Neuron (in vitro differentiated cells): Measurements from ENCODE around the gene DNAJC5G.
"Not testable (repeated sequence)": the region's sequence is repeated elsewhere in the genome, so short reads cannot be mapped to it uniquely, and the experiment has no call there.

Experiments used
- H2AFZ ChIP-seq: one replicate; pipeline ENCODE4 v1.6.1; 2013; ENCODE audit warnings: low read depth, mild to moderate bottlenecking, inconsistent platforms, low read length, moderate library complexity
- H3K27me3 ChIP-seq: one replicate; pipeline ENCODE4 v1.6.1; 2013; ENCODE audit warnings: low read length; ENCODE audit not compliant: insufficient read depth
- H3K36me3 ChIP-seq: one replicate; pipeline ENCODE4 v1.6.1; 2013; ENCODE audit warnings: low read length; ENCODE audit not compliant: insufficient read depth
- H3K4me1 ChIP-seq: one replicate; pipeline ENCODE4 v1.6.1; 2013; ENCODE audit warnings: low read length; ENCODE audit not compliant: insufficient read depth
- H3K4me3 ChIP-seq: 2 replicates; pipeline ENCODE4 v1.5.1; 2013; ENCODE audit warnings: mild to moderate bottlenecking, low read length, moderate library complexity
- H3K9me3 ChIP-seq: one replicate; pipeline ENCODE4 v1.6.1; 2013; ENCODE audit warnings: low read length

DNAJC5G gene

DNA sequence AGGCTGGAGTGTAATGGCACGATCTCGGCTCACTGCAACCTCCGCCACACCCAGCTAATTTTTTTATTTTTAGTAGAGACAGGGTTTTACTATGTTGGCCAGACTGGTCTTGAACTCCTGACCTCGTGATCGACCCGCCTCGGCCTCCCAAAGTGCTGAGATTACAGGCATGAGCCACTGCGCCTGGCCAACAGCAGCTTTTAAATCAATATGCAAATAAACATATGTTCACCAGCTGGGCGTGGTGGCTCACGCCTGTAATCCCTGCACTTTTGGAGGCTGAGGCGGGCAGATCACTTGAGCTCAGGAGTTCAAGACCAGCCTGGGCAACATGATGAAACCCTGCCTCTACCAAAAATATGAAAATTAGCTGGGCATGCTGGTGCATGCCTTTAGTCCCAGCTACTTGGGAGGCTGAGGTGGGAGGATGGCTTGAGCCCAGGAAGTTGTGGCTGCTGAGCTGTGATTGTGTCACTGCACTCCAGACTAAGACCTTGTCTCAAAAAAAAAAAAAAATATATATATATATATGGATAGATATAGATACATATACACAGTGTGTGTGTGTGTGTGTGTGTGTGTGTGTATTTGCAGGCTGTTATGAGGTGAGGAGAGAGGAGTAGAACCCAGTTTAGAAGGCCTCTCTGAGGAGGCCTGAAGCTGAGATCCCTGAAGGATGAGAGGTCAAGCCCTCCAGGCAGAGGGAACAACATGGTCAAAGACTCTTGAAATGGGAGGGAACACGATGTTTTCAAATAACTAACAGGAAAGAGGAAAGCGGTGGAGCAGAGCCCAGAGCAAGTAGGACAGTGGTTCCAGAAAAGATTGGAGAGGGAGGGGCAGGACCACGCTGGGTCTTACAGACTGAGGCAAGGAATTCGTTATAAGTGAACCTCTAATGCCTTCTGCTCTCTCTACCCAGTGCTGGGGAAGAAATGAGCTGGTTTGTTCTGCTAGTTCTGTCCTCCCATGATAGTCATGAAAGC lies 2.4 kb upstream of the DNAJC5G start:
- not testable (repeated sequence) for H3K9me3 ChIP-seq, H3K36me3 ChIP-seq, H3K4me3 ChIP-seq, H3K4me1 ChIP-seq, H2AFZ ChIP-seq
- H3K27me3 ChIP-seq = peaks cover 58% of the 10 kb centered on the region

DNA sequence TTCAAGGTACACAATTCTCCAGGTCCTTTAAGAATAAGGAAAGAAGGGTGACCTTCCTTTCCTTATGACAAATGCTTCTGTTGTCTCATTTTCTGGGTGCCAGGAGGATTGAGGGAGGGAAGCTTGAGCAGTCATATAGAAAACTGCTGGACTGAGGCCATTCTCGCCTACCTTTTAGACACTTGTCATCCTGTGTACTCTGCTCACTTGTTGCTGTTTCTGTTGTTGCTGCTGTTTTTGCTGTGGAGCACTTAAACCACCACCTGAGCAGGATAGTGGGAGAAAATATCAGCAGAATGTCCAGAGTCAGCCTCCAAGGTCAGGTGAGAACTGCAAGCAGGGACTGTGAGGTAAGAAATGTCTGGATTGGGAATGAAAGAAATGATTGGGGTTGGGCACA lies 2.8 kb downstream of the DNAJC5G start:
- Histone ChIP-seq H3K4me3 (no peak overlapping the region), H3K27me3 (peaks cover 50% of the 10 kb centered on the region), H2AFZ (no peak overlapping the region), H3K36me3 (no peaks in the 10 kb centered on the region), H3K9me3 (no peaks in the 10 kb centered on the region), H3K4me1 (peaks cover 2% of the 10 kb centered on the region)

DNA sequence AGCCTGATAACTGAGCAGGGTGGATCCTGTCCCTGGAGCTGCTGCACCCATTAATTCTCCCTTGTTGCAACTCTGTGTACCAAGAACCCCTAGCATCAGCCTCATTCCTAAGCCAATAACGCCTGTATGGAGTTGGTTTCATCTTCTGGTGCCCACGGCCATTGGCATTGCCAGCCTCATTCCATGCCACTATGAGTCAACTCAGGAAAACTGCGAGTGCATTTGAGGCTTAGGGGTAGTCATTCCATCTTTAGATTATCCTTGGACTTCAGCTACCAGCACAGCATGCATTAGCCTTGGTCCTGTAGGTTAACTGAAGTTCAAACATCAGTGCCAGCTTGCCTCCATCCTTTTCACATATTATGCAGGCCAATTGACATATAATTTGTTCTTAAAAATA lies 5.6 kb downstream of the DNAJC5G start:
- Histone ChIP-seq H3K27me3 (peaks cover 59% of the 10 kb centered on the region), H3K9me3 (no peaks in the 10 kb centered on the region), H3K36me3 (no peaks in the 10 kb centered on the region), H3K4me1 (peaks cover 2% of the 10 kb centered on the region), H3K4me3 (no peak overlapping the region), H2AFZ (no peak overlapping the region)

DNA sequence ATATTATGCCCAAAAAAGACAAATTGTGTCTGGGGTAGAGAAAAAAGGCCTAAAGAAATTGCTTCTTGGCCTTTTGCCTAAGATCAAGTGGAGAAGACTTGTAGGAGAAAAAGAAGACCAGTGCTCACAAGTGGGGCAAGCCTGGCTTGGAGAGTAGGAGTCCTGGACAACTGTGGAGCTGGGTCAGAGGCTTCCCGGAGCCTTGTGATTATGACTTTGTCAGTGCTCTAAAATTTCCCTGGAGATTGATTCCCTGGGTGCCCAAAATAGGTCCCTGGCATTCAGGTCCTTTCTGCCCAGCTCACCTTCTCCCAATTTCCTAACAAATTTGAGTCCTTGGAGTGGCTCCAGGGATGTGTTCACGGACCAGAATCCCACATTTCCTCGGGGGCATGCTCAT lies 6.2 kb downstream of the DNAJC5G start:
- H3K9me3 ChIP-seq = no peaks in the 10 kb centered on the region
- H3K36me3 ChIP-seq = no peaks in the 10 kb centered on the region
- peaks cover 61% of the 10 kb centered on the region for H3K27me3 ChIP-seq
- peaks cover 2% of the 10 kb centered on the region for H3K4me1 ChIP-seq
- no peak overlapping the region for H2AFZ ChIP-seq
- H3K4me3 ChIP-seq = no peak overlapping the region

DNA sequence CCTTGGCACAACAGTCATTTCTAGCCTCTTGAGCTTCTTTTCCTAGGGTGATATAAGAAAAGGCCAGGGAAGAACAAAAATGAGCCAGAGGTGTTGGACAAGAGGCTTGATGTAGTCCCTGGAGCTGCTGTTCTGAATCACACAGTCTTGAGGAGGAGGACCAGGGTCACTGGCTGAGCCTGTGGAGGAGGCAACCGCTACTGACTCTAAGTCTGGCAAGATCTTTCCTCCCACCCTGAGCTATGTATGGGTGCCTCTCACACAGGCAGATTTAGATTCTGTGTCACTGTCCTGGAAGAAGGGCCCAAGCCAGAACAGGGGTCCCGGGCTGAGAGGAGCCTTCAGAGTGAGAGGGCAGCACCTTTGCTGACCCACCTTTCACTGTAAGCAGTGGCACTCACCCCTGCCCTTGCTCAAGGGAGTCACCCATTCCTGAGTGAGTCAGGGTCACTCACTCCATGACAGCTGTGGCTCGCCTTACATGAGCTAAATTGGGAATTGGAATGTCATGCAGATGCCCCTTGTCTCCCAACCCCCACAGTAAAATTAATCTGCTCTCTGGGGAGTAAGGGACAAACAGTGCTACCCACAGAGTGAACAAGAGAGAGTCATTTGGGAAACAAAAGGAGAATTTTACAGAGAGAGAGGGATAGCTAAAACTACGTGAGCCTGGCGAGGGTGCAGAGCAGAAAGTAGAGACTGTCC lies 6.8 kb downstream of the DNAJC5G start, which contains the start of gene TRIM54:
Gene TRIM54 (plus strand): TSS at position 575 of the 705 bp plus-strand sequence. CDS start 303 bp downstream, outside the sequence.
- no peak within 1 kb of the TSS for H3K4me3 ChIP-seq
- no peaks in the 10 kb centered on the region for H3K9me3 ChIP-seq
- H3K36me3 ChIP-seq = no peaks in the 10 kb centered on the region
- peaks cover 64% of the 10 kb centered on the region for H3K27me3 ChIP-seq
- no peak within 1 kb of the TSS for H2AFZ ChIP-seq
- peaks cover 2% of the 10 kb centered on the region for H3K4me1 ChIP-seq

DNA sequence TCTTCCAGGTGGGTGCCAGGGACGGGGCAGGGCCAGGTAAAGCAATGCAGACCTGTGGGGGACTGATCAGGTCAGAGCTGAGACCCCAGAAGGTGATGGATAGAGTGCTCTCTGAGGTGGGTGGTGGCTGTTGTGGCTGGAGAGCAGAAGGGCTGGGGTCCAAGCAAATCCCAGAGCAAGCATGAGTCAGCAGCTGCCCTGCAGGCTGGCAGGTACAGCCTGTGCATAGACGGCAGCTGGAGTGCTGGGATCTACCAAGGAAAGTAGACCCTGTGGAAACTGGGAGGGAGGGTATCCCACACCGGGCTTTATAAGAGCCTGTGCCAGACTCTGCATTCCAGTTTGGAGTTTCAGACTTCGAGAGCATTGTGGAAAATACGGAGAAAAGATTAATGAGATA lies 7.7 kb downstream of the DNAJC5G start:
- no peak overlapping the region for H3K4me3 ChIP-seq
- H3K4me1 ChIP-seq = peaks cover 2% of the 10 kb centered on the region
- peaks cover 68% of the 10 kb centered on the region for H3K27me3 ChIP-seq
- no peak overlapping the region for H2AFZ ChIP-seq
- no peaks in the 10 kb centered on the region for H3K36me3 ChIP-seq
- H3K9me3 ChIP-seq = no peaks in the 10 kb centered on the region

DNA sequence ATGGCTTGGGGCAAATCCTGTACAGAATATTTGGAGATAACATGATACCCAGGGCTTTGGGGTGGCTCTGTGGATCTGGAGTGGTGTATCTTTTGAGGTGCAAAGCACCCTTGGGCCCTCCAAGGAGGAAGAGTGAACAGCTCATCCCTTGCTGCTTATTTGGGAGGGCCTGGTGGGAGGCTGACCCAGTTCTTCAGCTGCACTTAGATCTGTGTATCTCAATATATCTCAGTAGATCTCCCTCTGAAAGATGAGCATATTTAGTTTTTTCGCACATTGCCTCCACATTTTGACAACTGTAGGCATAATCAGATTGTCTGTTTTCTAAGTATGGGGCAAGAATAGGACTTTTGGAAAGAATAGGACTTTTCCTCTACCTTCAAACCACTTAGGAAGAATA lies 9.8 kb downstream of the DNAJC5G start:
- Histone ChIP-seq H3K4me1 (peaks cover 2% of the 10 kb centered on the region), H2AFZ (no peak overlapping the region), H3K27me3 (peaks cover 78% of the 10 kb centered on the region), H3K36me3 (no peaks in the 10 kb centered on the region), H3K4me3 (no peak overlapping the region), H3K9me3 (no peaks in the 10 kb centered on the region)

DNA sequence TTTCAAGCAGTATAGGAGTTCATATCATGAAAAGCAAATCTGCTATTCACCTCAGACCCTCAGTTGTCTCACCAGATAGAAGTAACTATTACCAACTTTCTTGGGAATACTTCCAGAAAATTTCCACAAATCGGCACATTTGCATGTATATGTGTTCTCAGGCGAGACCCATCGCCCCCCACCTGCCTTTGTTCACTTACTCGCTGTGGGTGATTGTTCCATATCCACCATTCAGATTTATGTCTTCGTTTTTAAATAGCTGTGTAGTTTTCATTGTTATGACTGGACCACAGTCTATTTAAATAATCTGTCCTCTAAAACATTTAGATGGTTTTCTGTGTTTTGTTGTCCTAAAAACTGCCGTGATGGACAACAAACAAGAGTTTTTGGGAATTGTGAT lies 10.2 kb downstream of the DNAJC5G start:
- Histone ChIP-seq H3K4me3 (no peak overlapping the region), H3K4me1 (peaks cover 2% of the 10 kb centered on the region), H3K27me3 (peaks cover 80% of the 10 kb centered on the region)

DNA sequence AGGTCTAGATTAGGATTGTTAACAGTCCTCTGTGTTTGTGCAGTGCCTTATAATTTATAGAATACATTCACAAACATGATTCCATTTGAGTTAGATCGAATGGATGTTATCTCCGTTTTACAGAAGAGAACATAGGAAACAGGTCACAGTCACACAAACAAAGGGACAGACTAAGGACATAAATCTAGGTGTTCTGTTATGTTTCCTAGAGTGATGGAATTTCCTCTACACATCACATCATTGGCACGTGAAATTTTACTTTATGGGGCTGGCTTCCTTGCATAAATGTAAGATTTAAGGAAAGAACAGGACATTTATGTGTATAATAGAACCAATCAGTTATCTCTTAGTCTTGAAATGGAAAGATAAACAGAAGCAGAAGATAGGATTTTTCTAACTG lies 13.4 kb downstream of the DNAJC5G start:
- H2AFZ ChIP-seq = no peak overlapping the region

More for the DNA sequence above, 10.2 kb downstream of the DNAJC5G start:
- no peaks in the 10 kb centered on the region for H3K9me3 ChIP-seq
- no peaks in the 10 kb centered on the region for H3K36me3 ChIP-seq
- H2AFZ ChIP-seq = no peak overlapping the region

DNA sequence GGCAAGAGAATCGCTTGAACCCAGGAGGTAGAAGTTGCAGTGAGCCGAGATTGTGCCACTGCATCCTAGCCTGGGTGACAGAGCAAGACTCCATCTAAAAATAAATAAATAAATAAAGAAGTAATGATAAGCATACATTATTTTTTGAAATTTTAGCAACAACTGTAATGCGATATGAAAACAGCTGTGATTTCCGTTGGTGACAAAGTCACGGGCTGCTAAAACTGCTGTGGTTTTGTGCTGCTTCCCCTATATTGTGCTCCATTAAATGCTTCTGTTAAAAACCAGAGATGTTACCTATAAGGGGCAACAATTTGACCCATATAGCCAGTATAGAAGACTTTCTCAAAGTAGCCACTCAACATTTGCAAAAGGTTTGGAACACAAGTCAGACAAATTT lies 15.3 kb downstream of the DNAJC5G start:
- Histone ChIP-seq H3K27me3 (peaks cover 51% of the 10 kb centered on the region), H3K9me3 (no peaks in the 10 kb centered on the region), H3K4me1 (peaks cover 7% of the 10 kb centered on the region), H2AFZ (no peak overlapping the region), H3K36me3 (no peaks in the 10 kb centered on the region), H3K4me3 (no peak overlapping the region)

More for the DNA sequence above, 13.4 kb downstream of the DNAJC5G start:
- Histone ChIP-seq H3K36me3 (no peaks in the 10 kb centered on the region), H3K27me3 (peaks cover 68% of the 10 kb centered on the region), H3K4me1 (peaks cover 7% of the 10 kb centered on the region), H3K9me3 (no peaks in the 10 kb centered on the region), H3K4me3 (no peak overlapping the region)

DNA sequence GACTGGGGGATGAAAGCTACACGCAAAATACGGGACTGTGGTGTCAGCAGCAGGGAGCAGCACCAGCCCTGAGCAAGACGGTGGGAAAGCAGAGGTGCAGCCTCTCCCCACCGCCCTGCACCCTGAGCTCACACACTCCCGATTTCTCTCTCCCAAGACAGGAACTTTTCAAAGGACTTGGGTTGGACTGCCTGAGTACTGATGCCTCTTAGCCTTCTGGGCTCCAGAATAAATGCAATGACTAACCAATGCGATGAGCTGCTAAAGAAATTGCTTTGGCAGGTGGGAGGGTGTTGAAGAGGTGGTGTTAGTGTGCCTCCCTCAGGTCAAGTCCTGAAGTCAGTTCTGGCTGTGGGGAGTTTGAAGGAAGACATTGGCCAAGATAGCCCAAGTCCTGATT lies 16.6 kb downstream of the DNAJC5G start:
- Histone ChIP-seq H3K4me1 (peaks cover 7% of the 10 kb centered on the region), H3K27me3 (peaks cover 51% of the 10 kb centered on the region), H3K4me3 (no peak overlapping the region), H2AFZ (no peak overlapping the region), H3K9me3 (no peaks in the 10 kb centered on the region), H3K36me3 (no peaks in the 10 kb centered on the region)

DNA sequence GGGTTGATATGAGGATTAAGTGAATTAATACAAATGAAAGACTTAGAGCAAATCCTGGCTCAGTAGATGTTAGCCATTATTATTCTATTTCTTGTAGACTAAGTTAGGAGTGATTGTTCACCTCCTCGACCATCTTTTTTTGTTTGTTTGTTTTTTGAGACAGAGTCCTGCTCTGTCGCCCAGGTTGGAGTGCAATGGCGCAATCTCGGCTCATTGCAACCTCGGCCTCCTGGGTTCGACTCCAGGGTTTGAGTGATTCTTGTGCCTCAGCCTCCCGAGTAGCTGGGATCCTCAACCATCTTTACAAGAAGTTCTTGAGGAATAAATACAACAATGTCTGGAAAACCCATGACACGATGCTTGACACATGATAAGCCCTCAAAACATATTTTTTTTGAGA lies 19.7 kb downstream of the DNAJC5G start:
- peaks cover 7% of the 10 kb centered on the region for H3K4me1 ChIP-seq
- H3K36me3 ChIP-seq = no peaks in the 10 kb centered on the region
- peaks cover 34% of the 10 kb centered on the region for H3K27me3 ChIP-seq
- no peak overlapping the region for H2AFZ ChIP-seq
- no peak overlapping the region for H3K4me3 ChIP-seq
- H3K9me3 ChIP-seq = no peaks in the 10 kb centered on the region

DNA sequence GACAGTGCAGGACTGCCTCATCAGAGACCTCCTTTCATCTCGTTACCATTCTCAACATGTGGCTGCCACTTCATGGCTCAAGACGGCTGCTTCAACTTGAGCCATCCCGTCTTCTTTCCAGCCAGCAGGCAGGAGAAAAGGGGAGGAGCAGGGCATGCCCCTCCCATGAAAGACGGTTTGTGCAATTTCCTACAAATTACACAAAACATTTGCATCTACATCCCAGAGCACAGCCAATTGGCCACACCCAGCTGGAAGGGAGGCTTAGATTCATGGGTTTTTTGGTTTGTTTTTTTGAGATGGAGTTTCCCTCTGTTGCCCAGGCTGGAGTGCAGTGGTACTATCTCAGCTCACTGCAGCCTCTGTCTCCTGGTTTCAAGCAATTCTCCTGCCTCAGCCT lies 21.2 kb downstream of the DNAJC5G start:
- H3K27me3 ChIP-seq = peaks cover 23% of the 10 kb centered on the region

More for the DNA sequence above, 21.2 kb downstream of the DNAJC5G start:
- Histone ChIP-seq H3K4me3 (no peak overlapping the region), H3K36me3 (no peaks in the 10 kb centered on the region), H3K9me3 (no peaks in the 10 kb centered on the region), H3K4me1 (peaks cover 7% of the 10 kb centered on the region), H2AFZ (no peak overlapping the region)
